Thyroid gland (tissue), 4 donors: ENCODE results near the gene CREB3L1.

Source experiments
- CTCF ChIP-seq, 6 experiments: fragments of 200-600 bp in 3 of 6; fragments of 450-650 bp in 3 of 6; sonication (generic) in 3 of 6; IDR thresholded peaks; one replicate each; pipeline ENCODE4 v1.5.1; 2016 to 2019; ENCODE audit warnings: antibody characterized with exemption in 6 of 6, mild to moderate bottlenecking in 2 of 6, inconsistent platforms in 1 of 6, moderate library complexity in 1 of 6
- POLR2A ChIP-seq, 2 donors: fragments of 450-650 bp; IDR thresholded peaks; one replicate each; pipeline ENCODE4 v1.6.1; 2017; ENCODE audit warnings: antibody characterized with exemption in 2 of 2, mild to moderate bottlenecking in 2 of 2, moderate library complexity in 1 of 2

- TF ChIP-seq CTCF (IDR thresholded peaks at IDR 0.05) = no peak
- no peak for TF ChIP-seq POLR2A (IDR thresholded peaks at IDR 0.05)
These were observed 17.4 kb upstream of the CREB3L1 start for GRCh38 chr11:46259971-46260560.
